HepG2 (cell line): Measurements from ENCODE around the gene TXNDC11. TPM values are rescaled to one million over a fixed set of nuclear protein-coding genes. Genes with fewer than 3 reads are reported as not detected.
A peak's percentile ranks its signal among the peaks of the same experiment; 100 is the strongest.

ENCODE experiments used
- AGO1 ChIP-seq: fragments of 200-400 bp; formaldehyde crosslinking; IDR thresholded peaks from 2 replicates; pipeline ENCODE4 v1.6.1; 2017; ENCODE audit warnings: mild to moderate bottlenecking, low read depth, low read length, moderate library complexity; ENCODE audit not compliant: poor library complexity, severe bottlenecking
- HNRNPH1 ChIP-seq: fragments of 200-400 bp; formaldehyde crosslinking; optimal IDR thresholded peaks from 2 replicates; pipeline ENCODE3; 2017; ENCODE audit warnings: mild to moderate bottlenecking, low read depth, low read length
- HOXA5 ChIP-seq: sonication (generic); formaldehyde crosslinking; IDR thresholded peaks from 2 replicates; pipeline ENCODE4 v1.4.0; 2020; ENCODE audit warnings: missing genetic modification reagents
- MIER2 ChIP-seq: IDR thresholded peaks from 2 replicates; pipeline ENCODE4 v1.6.1; 2016; ENCODE audit warnings: missing biosample characterization, missing genetic modification reagents
- PHF20 ChIP-seq: sonication (generic); formaldehyde crosslinking; IDR thresholded peaks from 2 replicates; pipeline ENCODE4 v1.5.0; 2020; ENCODE audit warnings: mild to moderate bottlenecking, missing genetic modification reagents
- POLR2G ChIP-seq: fragments of 200-400 bp; formaldehyde crosslinking; IDR thresholded peaks from 2 replicates; pipeline ENCODE4 v1.6.1; 2018; ENCODE audit warnings: mild to moderate bottlenecking, low read depth, low read length, moderate library complexity
- SMYD3 ChIP-seq: sonication (generic); formaldehyde crosslinking; IDR thresholded peaks from 2 replicates; pipeline ENCODE4 v1.8.1; 2023; ENCODE audit warnings: mild to moderate bottlenecking, missing genetic modification reagents
- TBL1XR1 ChIP-seq: fragments of 150-350 bp; IDR thresholded peaks from 2 replicates; pipeline ENCODE4 v1.6.1; 2014; ENCODE audit warnings: borderline replicate concordance, low read length; ENCODE audit not compliant: partially characterized antibody
- ZFP62 ChIP-seq: sonication (generic); formaldehyde crosslinking; IDR thresholded peaks from 2 replicates; pipeline ENCODE4 v1.4.0; 2020; ENCODE audit warnings: missing genetic modification reagents
- ZFY ChIP-seq: sonication (generic); formaldehyde crosslinking; IDR thresholded peaks from 2 replicates; pipeline ENCODE4 v1.4.0; 2020; ENCODE audit warnings: missing genetic modification reagents
- ZNF207 ChIP-seq: fragments of 450-650 bp; IDR thresholded peaks from 2 replicates; pipeline ENCODE4 v1.6.1; 2016; ENCODE audit warnings: antibody characterized with exemption, borderline replicate concordance
- ZNF609 ChIP-seq: sonication (generic); formaldehyde crosslinking; IDR thresholded peaks from 2 replicates; pipeline ENCODE4 v1.4.0; 2020; ENCODE audit warnings: mild to moderate bottlenecking, missing genetic modification reagents, borderline replicate concordance
- polyA plus RNA-seq, 8 experiments: library from polyadenylated mRNA; depleted of rRNA in 3 of 8; stranded (reverse) in 7 of 8; unstranded in 1 of 8; fragments of >200 nt; fragmentation: Illumina TruSeq in 4 of 8; extraction: Trizol in 4 of 8; gene quantifications; 2 replicates each; pipeline versions ENCODE4 v1.2.1 to v1.2.3, GENCODE V29; 2011 to 2016; ENCODE audit warnings: low read depth in 4 of 8, missing spikeins in 1 of 8, mixed read lengths in 1 of 8; ENCODE audit not compliant: insufficient read depth in 1 of 8
- total RNA-seq, 5 experiments: library from RNA; depleted of rRNA; stranded (reverse); fragments of >200 nt; fragmentation: Illumina TruSeq; extraction: Trizol; gene quantifications; 2 replicates each; pipeline ENCODE4 v1.2.3, GENCODE V29; 2016; ENCODE audit warnings: low read depth in 1 of 5
- TF ChIP-seq, protein P1 (sequence below): sonication (generic); formaldehyde crosslinking; IDR thresholded peaks from 2 replicates; pipeline ENCODE4 v1.8.1; 2023; ENCODE audit warnings: mild to moderate bottlenecking, missing genetic modification reagents
- TF ChIP-seq, protein P2 (sequence below): sonication (generic); formaldehyde crosslinking; IDR thresholded peaks from 2 replicates; pipeline ENCODE4 v1.5.0; 2020; ENCODE audit warnings: missing genetic modification reagents, mild to moderate bottlenecking, borderline replicate concordance
- TF ChIP-seq, protein P3 (sequence below): sonication (generic); formaldehyde crosslinking; IDR thresholded peaks from 2 replicates; pipeline ENCODE4 v1.4.0; 2020; ENCODE audit warnings: mild to moderate bottlenecking, missing genetic modification reagents
- TF ChIP-seq, protein P4 (sequence below): sonication (generic); formaldehyde crosslinking; IDR thresholded peaks from 2 replicates; pipeline ENCODE4 v1.4.0; 2020; ENCODE audit warnings: missing genetic modification reagents, borderline replicate concordance

The TXNDC11 gene
- total and polyA plus RNA-seq, 2 of the 13 experiments (the other 11 are each of a cell fraction or from before 2014, with no cell fraction given) = 74.9 to 123 TPM

GRCh38 chr16:11639925-11640899 is 102.4 kb downstream of the TXNDC11 start (continued):
- TF ChIP-seq ZNF609 (CRISPR knock-in tag) = no peak
- TF ChIP-seq HOXA5 (CRISPR knock-in tag) = peak; percentile 91
- TF ChIP-seq HNRNPH1 = no peak
- TF ChIP-seq, protein P1, sequence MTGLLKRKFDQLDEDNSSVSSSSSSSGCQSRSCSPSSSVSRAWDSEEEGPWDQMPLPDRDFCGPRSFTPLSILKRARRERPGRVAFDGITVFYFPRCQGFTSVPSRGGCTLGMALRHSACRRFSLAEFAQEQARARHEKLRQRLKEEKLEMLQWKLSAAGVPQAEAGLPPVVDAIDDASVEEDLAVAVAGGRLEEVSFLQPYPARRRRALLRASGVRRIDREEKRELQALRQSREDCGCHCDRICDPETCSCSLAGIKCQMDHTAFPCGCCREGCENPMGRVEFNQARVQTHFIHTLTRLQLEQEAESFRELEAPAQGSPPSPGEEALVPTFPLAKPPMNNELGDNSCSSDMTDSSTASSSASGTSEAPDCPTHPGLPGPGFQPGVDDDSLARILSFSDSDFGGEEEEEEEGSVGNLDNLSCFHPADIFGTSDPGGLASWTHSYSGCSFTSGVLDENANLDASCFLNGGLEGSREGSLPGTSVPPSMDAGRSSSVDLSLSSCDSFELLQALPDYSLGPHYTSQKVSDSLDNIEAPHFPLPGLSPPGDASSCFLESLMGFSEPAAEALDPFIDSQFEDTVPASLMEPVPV = peak; percentile 75; the same call in 1 of the 2 replicates
- TF ChIP-seq SMYD3 (CRISPR knock-in tag) = peak; percentile 84; the same call in 1 of the 2 replicates
- no peak for TF ChIP-seq AGO1
- TF ChIP-seq ZFY (CRISPR knock-in tag) = peak; percentile 53; the same call in 1 of the 2 replicates
- no peak for TF ChIP-seq PHF20 (CRISPR knock-in tag)
- TF ChIP-seq TBL1XR1 = no peak
- TF ChIP-seq, protein P2, sequence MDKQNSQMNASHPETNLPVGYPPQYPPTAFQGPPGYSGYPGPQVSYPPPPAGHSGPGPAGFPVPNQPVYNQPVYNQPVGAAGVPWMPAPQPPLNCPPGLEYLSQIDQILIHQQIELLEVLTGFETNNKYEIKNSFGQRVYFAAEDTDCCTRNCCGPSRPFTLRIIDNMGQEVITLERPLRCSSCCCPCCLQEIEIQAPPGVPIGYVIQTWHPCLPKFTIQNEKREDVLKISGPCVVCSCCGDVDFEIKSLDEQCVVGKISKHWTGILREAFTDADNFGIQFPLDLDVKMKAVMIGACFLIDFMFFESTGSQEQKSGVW (CRISPR knock-in tag) = no peak
- TF ChIP-seq POLR2G = no peak
- TF ChIP-seq, protein P3, sequence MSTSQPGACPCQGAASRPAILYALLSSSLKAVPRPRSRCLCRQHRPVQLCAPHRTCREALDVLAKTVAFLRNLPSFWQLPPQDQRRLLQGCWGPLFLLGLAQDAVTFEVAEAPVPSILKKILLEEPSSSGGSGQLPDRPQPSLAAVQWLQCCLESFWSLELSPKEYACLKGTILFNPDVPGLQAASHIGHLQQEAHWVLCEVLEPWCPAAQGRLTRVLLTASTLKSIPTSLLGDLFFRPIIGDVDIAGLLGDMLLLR (CRISPR knock-in tag) = no peak
- TF ChIP-seq ZFP62 (CRISPR knock-in tag) = no peak
- TF ChIP-seq, protein P4, sequence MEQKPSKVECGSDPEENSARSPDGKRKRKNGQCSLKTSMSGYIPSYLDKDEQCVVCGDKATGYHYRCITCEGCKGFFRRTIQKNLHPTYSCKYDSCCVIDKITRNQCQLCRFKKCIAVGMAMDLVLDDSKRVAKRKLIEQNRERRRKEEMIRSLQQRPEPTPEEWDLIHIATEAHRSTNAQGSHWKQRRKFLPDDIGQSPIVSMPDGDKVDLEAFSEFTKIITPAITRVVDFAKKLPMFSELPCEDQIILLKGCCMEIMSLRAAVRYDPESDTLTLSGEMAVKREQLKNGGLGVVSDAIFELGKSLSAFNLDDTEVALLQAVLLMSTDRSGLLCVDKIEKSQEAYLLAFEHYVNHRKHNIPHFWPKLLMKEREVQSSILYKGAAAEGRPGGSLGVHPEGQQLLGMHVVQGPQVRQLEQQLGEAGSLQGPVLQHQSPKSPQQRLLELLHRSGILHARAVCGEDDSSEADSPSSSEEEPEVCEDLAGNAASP (CRISPR knock-in tag) = peak; percentile 13; the same call in 1 of the 2 replicates
- peak; percentile 70; the same call in 1 of the 2 replicates for TF ChIP-seq MIER2
- no peak for TF ChIP-seq ZNF207
